Right cardiac atrium (tissue), 5 donors: Measurements from ENCODE around the gene CCR7. TPM values are rescaled to one million over a fixed set of nuclear protein-coding genes. Genes with fewer than 3 reads are reported as not detected.
A peak's percentile ranks its signal among the peaks of the same experiment; 100 is the strongest.

Experiments
- ATAC-seq, 2 donors: fragments of 200-7000 bp; cut with Tn5 transposase; one replicate each; pipeline versions ENCODE4 v1.8.0 to v1.9.1; 2020; ENCODE audit warnings: moderate library complexity in 2 of 2, mild to moderate bottlenecking in 1 of 2
- DNase-seq, 3 donors: peaks; one replicate each; pipeline ENCODE4 v3.0.0-alpha.2; 2020
- H3K27ac ChIP-seq: one replicate; pipeline ENCODE4 v1.5.1; 2013; ENCODE audit warnings: mild to moderate bottlenecking, low read length, control low read depth, moderate library complexity
- H3K27me3 ChIP-seq: one replicate; pipeline ENCODE4 v1.6.1; 2013; ENCODE audit not compliant: control insufficient read depth, insufficient read depth
- H3K4me1 ChIP-seq: one replicate; pipeline ENCODE4 v1.6.1; 2013; ENCODE audit warnings: low read length; ENCODE audit not compliant: control insufficient read depth, insufficient read depth
- H3K4me3 ChIP-seq: one replicate; pipeline ENCODE4 v1.5.1; 2013; ENCODE audit warnings: low read length, control low read depth
- H3K9me3 ChIP-seq: one replicate; pipeline ENCODE4 v1.6.1; 2013; ENCODE audit warnings: low read length; ENCODE audit not compliant: control insufficient read depth
- WGBS: extraction: QIAGEN DNeasy Blood & Tissue Kit; methylation state at CpG from one replicate; pipeline ENCODE4 v1.1.7; 2013; 5-methylcytosine and 5-hydroxymethylcytosine counted together
- intact Hi-C, 4 donors: fragments of 100-400 bp; cut with DNase I; formaldehyde crosslinking; loops; one replicate each; pipeline versions ENCODE4 v1.11.0 to v1.14.0; 2022 to 2023
- polyA plus RNA-seq: library from polyadenylated mRNA; stranded (reverse); fragments of 200-250 nt; gene quantifications from one replicate; pipeline ENCODE4 v1.2.3, GENCODE V29; 2013
- total RNA-seq, 4 donors: library from RNA; stranded (reverse); fragmentation: NEBNext Ultra II Directional; extraction: Animal tissue kit (Norgen Biotek cat#: 25700); gene quantifications; one replicate each; pipeline ENCODE4 v1.2.1, GENCODE V29; 2021
- donor health status: healthy with polysubstance abuse.
- donor health status: DM: no; HTN: yes; CAD: no.
- donor health status: DM: no; HTN: no; CAD: no.
- donor health status: DM: no; HTN: yes; CAD: no; lungs with severe emphysema.
- donor health status: DM: yes; HTN: yes; CAD: no.

Gene CCR7
- total and polyA plus RNA-seq, 5 donors, result 0.11 to 0.20 (median 0.19) TPM; not detected in 2

DNA sequence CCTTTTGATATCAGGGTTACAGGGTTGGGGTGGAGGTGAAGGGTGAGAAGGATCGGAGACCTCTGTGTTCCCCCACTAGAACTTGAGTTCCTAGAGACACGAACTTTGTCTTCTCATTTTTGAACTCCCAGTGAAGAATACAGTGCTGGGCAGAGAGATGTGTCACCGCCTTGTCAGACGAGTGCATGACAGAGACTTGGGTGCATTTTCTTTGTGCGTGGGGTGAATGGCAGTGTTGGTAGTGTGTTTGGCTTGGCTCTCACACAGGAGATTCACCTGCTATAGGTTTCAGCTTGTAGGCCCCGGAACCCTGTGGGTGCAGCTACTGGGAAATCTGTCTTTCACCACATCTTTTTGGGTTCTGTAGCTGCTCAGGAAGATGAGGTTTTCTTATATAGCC lies 40.0 kb upstream of the CCR7 start:
- Histone ChIP-seq H3K27ac (no peak overlapping the region), H3K4me3 (no peak overlapping the region), H3K27me3 (no peaks in the 10 kb centered on the region), H3K9me3 (no peaks in the 10 kb centered on the region), H3K4me1 (no peaks in the 10 kb centered on the region)
- DNase-seq (no peak), ATAC-seq (no peak)
- 81% methylated on average over 6 of the region's 6 CpGs for WGBS
- intact Hi-C loops, result no loop called here

GRCh38 chr17:40604327-40605080 lies 39.2 kb upstream of the CCR7 start:
- Histone ChIP-seq H3K27ac (no peak overlapping the region), H3K9me3 (no peaks in the 10 kb centered on the region), H3K27me3 (no peaks in the 10 kb centered on the region), H3K4me1 (no peaks in the 10 kb centered on the region), H3K4me3 (no peak overlapping the region)
- intact Hi-C loops, result no loop called here
- ATAC-seq (no peak), DNase-seq (no peak)
- 87% methylated on average over 8 of the region's 8 CpGs for WGBS

DNA sequence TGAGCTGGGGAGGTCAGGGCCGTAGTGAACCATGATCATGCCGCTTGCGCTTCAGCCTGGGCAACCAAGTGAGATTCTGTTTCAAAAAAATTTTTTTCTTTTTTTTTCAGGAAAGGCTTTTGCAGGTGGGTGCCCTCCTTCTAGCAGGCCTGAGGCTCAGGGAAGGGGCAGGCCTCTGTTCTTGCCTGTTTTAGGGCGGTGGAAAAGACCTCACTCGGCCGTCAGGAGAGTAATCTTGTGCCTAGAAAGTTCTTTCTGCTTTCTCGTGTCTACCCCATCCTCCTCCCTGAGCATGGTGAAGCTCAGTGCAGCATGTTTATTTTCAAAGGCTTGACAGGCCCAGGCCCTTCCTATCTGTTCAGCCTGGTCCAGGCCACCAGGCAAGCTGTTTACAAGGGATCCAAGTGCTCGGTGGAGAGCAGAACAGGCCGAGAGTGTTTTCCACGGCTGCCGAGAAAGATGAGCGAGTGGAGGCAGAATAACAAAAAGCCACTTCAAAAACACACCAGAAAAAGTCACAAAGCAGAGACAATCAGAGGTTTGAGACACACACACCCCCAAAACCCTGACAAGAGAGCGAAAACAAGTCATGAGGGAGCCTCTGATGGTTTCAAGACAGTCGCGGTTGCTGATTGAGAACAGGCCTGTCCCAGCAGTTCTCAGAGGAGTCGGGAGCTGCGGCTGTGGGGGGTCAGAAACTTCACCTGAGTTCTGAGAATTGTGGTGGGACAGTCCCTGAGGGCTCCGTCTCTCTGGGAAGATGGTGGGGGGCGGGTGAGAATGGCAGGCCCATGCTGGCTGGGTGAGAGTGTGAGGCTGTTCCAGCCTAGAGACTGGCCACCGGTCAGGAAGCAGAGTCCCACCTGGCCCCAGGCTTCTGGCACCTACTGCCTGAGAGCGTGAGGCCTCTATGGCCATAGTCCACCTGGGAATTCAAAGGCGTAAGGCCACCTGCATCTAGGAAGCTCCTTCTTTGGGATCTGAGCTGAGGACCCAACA lies 37.5 kb upstream of the CCR7 start:
- H3K4me1 ChIP-seq, result no peaks in the 10 kb centered on the region
- 85% methylated on average over 22 of the region's 22 CpGs for WGBS
- intact Hi-C loops, result no loop called here
- H3K9me3 ChIP-seq, result no peaks in the 10 kb centered on the region
- H3K4me3 ChIP-seq, result no peak overlapping the region
- DNase-seq, result no peak
- no peak overlapping the region for H3K27ac ChIP-seq
- no peaks in the 10 kb centered on the region for H3K27me3 ChIP-seq
- ATAC-seq, result no peak

- no peak for ATAC-seq
- H3K27me3 ChIP-seq, result no peaks in the 10 kb centered on the region
- no peaks in the 10 kb centered on the region for H3K4me1 ChIP-seq
- DNase-seq, result no peak
- no peak overlapping the region for H3K4me3 ChIP-seq
- intact Hi-C loops, result no loop called here
- no peaks in the 10 kb centered on the region for H3K9me3 ChIP-seq
- H3K27ac ChIP-seq, result no peak overlapping the region
- 63% methylated on average over 8 of the region's 8 CpGs for WGBS
Observed at GRCh38 chr17:40600486-40601046, 35.3 kb upstream of the CCR7 start.

DNA sequence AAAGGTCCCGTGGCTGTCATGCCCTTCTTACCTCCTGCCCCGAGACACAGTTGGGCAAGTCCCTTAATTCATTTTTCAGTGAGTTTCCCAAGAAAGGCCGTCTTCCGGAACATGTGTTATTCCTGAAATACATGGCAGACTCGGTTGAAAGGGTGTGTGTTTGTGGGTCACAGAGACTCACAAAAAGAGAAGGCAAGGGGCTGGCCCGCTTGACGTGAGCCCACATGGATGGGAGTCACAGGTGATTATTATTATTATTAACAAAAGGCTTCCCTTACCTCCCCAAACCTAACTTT lies 34.1 kb upstream of the CCR7 start:
- 74% methylated on average over 7 of the region's 7 CpGs for WGBS
- H3K4me1 ChIP-seq, result no peaks in the 10 kb centered on the region
- ATAC-seq, result no peak
- intact Hi-C loops, result no loop called here
- no peak overlapping the region for H3K4me3 ChIP-seq
- no peak for DNase-seq
- H3K9me3 ChIP-seq, result no peaks in the 10 kb centered on the region
- no peaks in the 10 kb centered on the region for H3K27me3 ChIP-seq
- no peak overlapping the region for H3K27ac ChIP-seq

DNA sequence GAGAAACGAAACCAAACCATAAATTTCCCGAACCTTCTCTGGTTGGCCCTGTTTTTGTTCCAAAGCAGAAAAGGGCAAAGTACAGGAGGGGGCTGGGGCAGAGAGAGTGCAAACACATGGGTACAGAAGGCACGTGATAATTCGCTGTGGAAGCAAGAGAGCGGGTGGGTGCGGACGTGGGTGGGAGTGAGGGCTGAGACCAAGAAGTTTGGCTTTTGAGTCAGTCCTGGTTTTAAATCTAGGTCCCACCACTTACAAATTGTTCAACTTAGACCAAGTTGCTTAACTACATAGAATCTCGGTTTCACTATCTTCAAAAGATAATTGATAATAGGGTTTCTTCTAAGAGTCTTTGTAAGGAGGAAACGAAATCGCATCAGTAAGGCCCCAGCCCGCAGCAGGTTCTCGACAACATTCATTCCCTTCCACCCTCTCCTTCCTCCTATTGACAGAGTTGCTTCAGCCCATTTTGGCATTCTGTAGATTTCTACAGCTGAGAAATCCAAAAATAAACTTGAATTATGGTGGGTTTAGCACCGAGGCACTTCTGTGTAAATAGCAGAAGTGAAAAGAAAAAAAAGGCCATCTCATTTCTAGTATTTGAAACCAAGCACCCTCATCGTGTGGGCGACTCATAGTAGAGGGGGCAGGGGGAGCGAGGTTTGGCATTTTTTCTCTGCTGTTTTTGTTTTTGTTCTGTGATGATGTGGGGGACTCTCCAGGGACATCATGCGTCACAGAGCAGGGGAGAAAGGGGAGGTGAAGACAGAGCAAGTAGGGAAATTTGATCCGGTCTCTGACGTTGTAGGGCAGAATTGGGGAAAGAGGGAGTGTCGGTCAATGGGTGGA lies 33.6 kb upstream of the CCR7 start:
- H3K27me3 ChIP-seq, result no peaks in the 10 kb centered on the region
- 70% methylated on average over 20 of the region's 20 CpGs for WGBS
- ATAC-seq, result peak; percentile 71 to 79
- DNase-seq, result peak in 2 of 3 donors; percentile 57 to 74
- intact Hi-C loops, result no loop called here
- peak overlapping the region; percentile 20 for H3K27ac ChIP-seq
- no peaks in the 10 kb centered on the region for H3K9me3 ChIP-seq
- H3K4me3 ChIP-seq, result no peak overlapping the region
- no peaks in the 10 kb centered on the region for H3K4me1 ChIP-seq

GRCh38 chr17:40598301-40598618 lies 33.0 kb upstream of the CCR7 start:
- Histone ChIP-seq H3K27me3 (no peaks in the 10 kb centered on the region), H3K4me3 (no peak overlapping the region), H3K27ac (no peak overlapping the region), H3K9me3 (no peaks in the 10 kb centered on the region), H3K4me1 (no peaks in the 10 kb centered on the region)
- 73% methylated on average over 5 of the region's 5 CpGs for WGBS
- ATAC-seq, result no peak
- intact Hi-C loops, result no loop called here
- no peak for DNase-seq

GRCh38 chr17:40597556-40598300 lies 32.5 kb upstream of the CCR7 start:
- intact Hi-C loops, result no loop called here
- H3K4me1 ChIP-seq, result no peaks in the 10 kb centered on the region
- WGBS, result 92% methylated on average over 9 of the region's 9 CpGs
- no peak overlapping the region for H3K27ac ChIP-seq
- no peak overlapping the region for H3K4me3 ChIP-seq
- H3K9me3 ChIP-seq, result no peaks in the 10 kb centered on the region
- DNase-seq (no peak), ATAC-seq (no peak)
- no peaks in the 10 kb centered on the region for H3K27me3 ChIP-seq

- 88% methylated on average over 3 of the region's 3 CpGs for WGBS
- no peak overlapping the region for H3K27ac ChIP-seq
- intact Hi-C loops, result no loop called here
- H3K4me1 ChIP-seq, result no peaks in the 10 kb centered on the region
- no peaks in the 10 kb centered on the region for H3K9me3 ChIP-seq
- H3K27me3 ChIP-seq, result no peaks in the 10 kb centered on the region
- H3K4me3 ChIP-seq, result no peak overlapping the region
- ATAC-seq, result no peak
- no peak for DNase-seq
Observed at GRCh38 chr17:40597156-40597555, 31.9 kb upstream of the CCR7 start.

- H3K27me3 ChIP-seq, result no peaks in the 10 kb centered on the region
- no peaks in the 10 kb centered on the region for H3K9me3 ChIP-seq
- intact Hi-C loops, result no loop called here
- no peak overlapping the region for H3K4me3 ChIP-seq
- DNase-seq (no peak), ATAC-seq (no peak)
- WGBS, result 80% methylated on average over 7 of the region's 7 CpGs
- H3K4me1 ChIP-seq, result no peaks in the 10 kb centered on the region
- H3K27ac ChIP-seq, result no peak overlapping the region
Observed at GRCh38 chr17:40596261-40596919, 31.1 kb upstream of the CCR7 start.
